Esophagus muscularis mucosa (tissue), 4 donors: Measurements from ENCODE around the gene CR2. TPM values are rescaled to one million over a fixed set of nuclear protein-coding genes. Genes with fewer than 3 reads are reported as not detected.

ENCODE experiments used
- DNase-seq: peaks from one replicate; pipeline ENCODE4 v3.0.0-alpha.2; 2017; ENCODE audit errors: extremely low spot score
- H3K27ac ChIP-seq, 4 donors: fragments of 200-600 bp; sonication (generic); replicated peaks in 1 of 4; 1 replicate in 3 of 4; 2 replicates in 1 of 4; pipeline ENCODE4 v1.5.1; 2016 to 2019; ENCODE audit warnings: mild to moderate bottlenecking in 1 of 4
- H3K27me3 ChIP-seq, 4 donors: fragments of 200-600 bp; sonication (generic); one replicate each; pipeline versions ENCODE4 v1.5.1 to v1.6.0; 2016 to 2019
- H3K36me3 ChIP-seq, 4 donors: fragments of 200-600 bp; sonication (generic); one replicate each; pipeline ENCODE4 v1.5.1; 2016 to 2019
- H3K4me1 ChIP-seq, 4 donors: fragments of 200-600 bp; sonication (generic); one replicate each; pipeline ENCODE4 v1.5.1; 2016 to 2019
- H3K4me3 ChIP-seq, 4 donors: fragments of 200-600 bp; sonication (generic); 1 replicate in 2 of 4; 2 replicates in 2 of 4; pipeline ENCODE4 v1.5.1; 2016 to 2019; ENCODE audit warnings: mild to moderate bottlenecking in 4 of 4, moderate library complexity in 1 of 4
- H3K9me3 ChIP-seq, 4 donors: fragments of 200-600 bp; sonication (generic); 1 replicate in 3 of 4; 2 replicates in 1 of 4; pipeline ENCODE4 v1.5.1; 2016 to 2019
- EP300 ChIP-seq: sonication (generic); formaldehyde crosslinking; IDR thresholded peaks from one replicate; pipeline ENCODE4 v1.6.1; 2017; ENCODE audit warnings: antibody characterized with exemption
- POLR2A ChIP-seq: fragments of 450-650 bp; IDR thresholded peaks from one replicate; pipeline ENCODE4 v1.6.1; 2017; ENCODE audit warnings: antibody characterized with exemption, moderate library complexity, mild to moderate bottlenecking, low read depth
- POLR2AphosphoS5 ChIP-seq, 2 donors: sonication (generic); formaldehyde crosslinking; IDR thresholded peaks; one replicate each; pipeline ENCODE4 v1.6.1; 2017; ENCODE audit warnings: antibody characterized with exemption in 2 of 2
- WGBS: methylation state at CpG from one replicate; pipeline ENCODE4 v1.1.5; 2018; 5-methylcytosine and 5-hydroxymethylcytosine counted together
- intact Hi-C: fragments of 100-400 bp; cut with DNase I; formaldehyde crosslinking; loops from one replicate; pipeline ENCODE4 v1.15.1; 2023
- total RNA-seq, 4 donors: library from RNA; depleted of rRNA; stranded (reverse); fragments of >200 nt; gene quantifications; one replicate each; pipeline versions ENCODE4 v1.1.0 to v1.2.1, GENCODE V29; 2016
- TF ChIP-seq, protein P1 (sequence below), 3 experiments: fragments of 200-600 bp in 2 of 3; fragments of 450-650 bp in 1 of 3; sonication (generic) in 2 of 3; IDR thresholded peaks; one replicate each; pipeline ENCODE4 v1.5.1; 2017 to 2019; ENCODE audit warnings: antibody characterized with exemption in 3 of 3, mild to moderate bottlenecking in 2 of 3, moderate library complexity in 1 of 3

The CR2 gene
- total RNA-seq, 4 donors from 2014 or later: 0.06 to 0.33 TPM; not detected in 2

DNA sequence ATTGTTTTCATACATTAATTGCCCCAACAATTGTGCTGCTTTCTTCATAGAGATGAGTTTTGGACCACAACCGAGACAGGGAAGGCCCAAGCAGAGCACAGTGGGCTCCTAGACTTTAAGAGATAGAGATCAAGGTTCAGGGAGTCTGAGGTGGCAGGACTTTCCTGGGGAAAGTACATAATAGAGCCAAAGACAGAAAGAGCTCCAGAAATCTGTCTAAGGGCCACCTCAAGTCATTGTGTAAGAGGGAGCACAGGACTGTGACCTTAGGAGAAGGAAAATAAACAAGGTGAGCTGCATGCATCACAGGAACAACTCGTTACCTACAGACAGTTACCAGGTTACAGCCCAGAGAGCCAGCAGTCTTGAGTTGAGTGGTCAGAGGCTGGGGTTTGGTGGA, 41.3 kb upstream of the CR2 start:
- intact Hi-C loops: no loop called here
- 71% methylated on average over 2 of the region's 2 CpGs for WGBS

GRCh38 chr1:207414606-207415108, 39.5 kb upstream of the CR2 start:
- DNase-seq: no peak
- H3K27ac ChIP-seq: no peak overlapping the region

More for the DNA sequence above, 41.3 kb upstream of the CR2 start:
- TF ChIP-seq, protein P1, sequence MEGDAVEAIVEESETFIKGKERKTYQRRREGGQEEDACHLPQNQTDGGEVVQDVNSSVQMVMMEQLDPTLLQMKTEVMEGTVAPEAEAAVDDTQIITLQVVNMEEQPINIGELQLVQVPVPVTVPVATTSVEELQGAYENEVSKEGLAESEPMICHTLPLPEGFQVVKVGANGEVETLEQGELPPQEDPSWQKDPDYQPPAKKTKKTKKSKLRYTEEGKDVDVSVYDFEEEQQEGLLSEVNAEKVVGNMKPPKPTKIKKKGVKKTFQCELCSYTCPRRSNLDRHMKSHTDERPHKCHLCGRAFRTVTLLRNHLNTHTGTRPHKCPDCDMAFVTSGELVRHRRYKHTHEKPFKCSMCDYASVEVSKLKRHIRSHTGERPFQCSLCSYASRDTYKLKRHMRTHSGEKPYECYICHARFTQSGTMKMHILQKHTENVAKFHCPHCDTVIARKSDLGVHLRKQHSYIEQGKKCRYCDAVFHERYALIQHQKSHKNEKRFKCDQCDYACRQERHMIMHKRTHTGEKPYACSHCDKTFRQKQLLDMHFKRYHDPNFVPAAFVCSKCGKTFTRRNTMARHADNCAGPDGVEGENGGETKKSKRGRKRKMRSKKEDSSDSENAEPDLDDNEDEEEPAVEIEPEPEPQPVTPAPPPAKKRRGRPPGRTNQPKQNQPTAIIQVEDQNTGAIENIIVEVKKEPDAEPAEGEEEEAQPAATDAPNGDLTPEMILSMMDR (IDR thresholded peaks at IDR 0.05): no peak
- TF ChIP-seq EP300: no peak
- no peak overlapping the region for H3K4me3 ChIP-seq
- H3K4me1 ChIP-seq: no peaks in the 10 kb centered on the region
- no peaks in the 10 kb centered on the region for H3K36me3 ChIP-seq
- no peak for DNase-seq
- no peak overlapping the region for H3K27ac ChIP-seq
- H3K27me3 ChIP-seq: peaks cover 0 to 3% (median 0%) of the 10 kb centered on the region in 4 donors
- H3K9me3 ChIP-seq: no peaks in the 10 kb centered on the region

DNA sequence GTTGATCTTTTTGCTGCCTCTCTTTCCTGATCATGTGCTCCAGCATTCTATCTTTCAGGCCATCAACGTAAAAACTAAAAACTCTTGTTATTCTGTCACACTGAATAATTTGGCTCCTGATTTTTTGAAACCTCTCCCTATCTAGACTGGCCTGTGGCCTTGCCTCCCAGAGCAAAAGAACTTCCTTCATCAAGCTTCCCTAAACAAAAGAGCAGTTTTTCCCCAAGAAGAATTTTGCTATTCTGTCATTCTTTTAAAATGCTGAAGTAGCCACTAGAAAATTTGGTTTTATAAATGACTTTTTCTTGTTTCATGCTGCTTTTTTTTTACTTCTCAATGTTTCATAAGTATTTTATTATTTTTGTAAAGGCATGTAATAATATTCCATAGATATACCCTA, 37.1 kb upstream of the CR2 start:
- Histone ChIP-seq H3K9me3 (peaks cover 0 to 20% (median 7%) of the 10 kb centered on the region in 4 donors), H3K36me3 (no peaks in the 10 kb centered on the region), H3K4me3 (no peak overlapping the region), H3K27me3 (no peaks in the 10 kb centered on the region), H3K4me1 (no peaks in the 10 kb centered on the region), H3K27ac (no peak overlapping the region)
- 76% methylated on average over 1 of the region's 1 CpG for WGBS
- TF ChIP-seq EP300 (no peak), POLR2A (no peak), POLR2AphosphoS5 (IDR thresholded peaks at IDR 0.05) (no peak)
- TF ChIP-seq, protein P1 (IDR thresholded peaks at IDR 0.05): no peak
- DNase-seq: no peak
- intact Hi-C loops: no loop called here

More at GRCh38 chr1:207414606-207415108, 39.5 kb upstream of the CR2 start:
- TF ChIP-seq POLR2A (no peak), POLR2AphosphoS5 (IDR thresholded peaks at IDR 0.05) (no peak), EP300 (no peak)
- TF ChIP-seq, protein P1 (IDR thresholded peaks at IDR 0.05): no peak
- WGBS: 45% methylated on average over 4 of the region's 4 CpGs
- Histone ChIP-seq H3K4me1 (no peaks in the 10 kb centered on the region), H3K27me3 (no peaks in the 10 kb centered on the region), H3K9me3 (peaks cover 0 to 12% (median 6%) of the 10 kb centered on the region in 4 donors), H3K4me3 (no peak overlapping the region), H3K36me3 (no peaks in the 10 kb centered on the region)
- intact Hi-C loops: no loop called here

- Histone ChIP-seq H3K27ac (no peak overlapping the region), H3K9me3 (peaks cover 0 to 20% (median 7%) of the 10 kb centered on the region in 4 donors), H3K27me3 (peaks cover 0 to 7% (median 1%) of the 10 kb centered on the region in 4 donors), H3K4me3 (no peak overlapping the region), H3K4me1 (no peaks in the 10 kb centered on the region), H3K36me3 (no peaks in the 10 kb centered on the region)
- WGBS: 47% methylated on average over 1 of the region's 1 CpG
- TF ChIP-seq POLR2A: no peak
- TF ChIP-seq EP300: no peak
- TF ChIP-seq POLR2AphosphoS5 (IDR thresholded peaks at IDR 0.05): no peak
- TF ChIP-seq, protein P1 (IDR thresholded peaks at IDR 0.05): no peak
- intact Hi-C loops: no loop called here
- no peak for DNase-seq
Observed at GRCh38 chr1:207418351-207418750, 35.8 kb upstream of the CR2 start.

- DNase-seq: no peak
- intact Hi-C loops: no loop called here
- no peak overlapping the region for H3K4me3 ChIP-seq
- H3K36me3 ChIP-seq: no peaks in the 10 kb centered on the region
- H3K4me1 ChIP-seq: no peaks in the 10 kb centered on the region
- peaks cover 0 to 21% (median 2%) of the 10 kb centered on the region in 4 donors for H3K27me3 ChIP-seq
- H3K9me3 ChIP-seq: peaks cover 0 to 20% (median 7%) of the 10 kb centered on the region in 4 donors
- TF ChIP-seq, protein P1 (IDR thresholded peaks at IDR 0.05): no peak
- no peak for TF ChIP-seq POLR2A
- no peak for TF ChIP-seq POLR2AphosphoS5 (IDR thresholded peaks at IDR 0.05)
- TF ChIP-seq EP300: no peak
- 78% methylated on average over 1 of the region's 1 CpG for WGBS
- H3K27ac ChIP-seq: no peak overlapping the region
Observed at GRCh38 chr1:207420109-207420508, 34.0 kb upstream of the CR2 start.
